ENCODE results near the gene SSRP1.
"Not testable (repeated sequence)": the region's sequence is repeated elsewhere in the genome, so short reads cannot be mapped to it uniquely, and the experiment has no call there.

Gene SSRP1

DNA sequence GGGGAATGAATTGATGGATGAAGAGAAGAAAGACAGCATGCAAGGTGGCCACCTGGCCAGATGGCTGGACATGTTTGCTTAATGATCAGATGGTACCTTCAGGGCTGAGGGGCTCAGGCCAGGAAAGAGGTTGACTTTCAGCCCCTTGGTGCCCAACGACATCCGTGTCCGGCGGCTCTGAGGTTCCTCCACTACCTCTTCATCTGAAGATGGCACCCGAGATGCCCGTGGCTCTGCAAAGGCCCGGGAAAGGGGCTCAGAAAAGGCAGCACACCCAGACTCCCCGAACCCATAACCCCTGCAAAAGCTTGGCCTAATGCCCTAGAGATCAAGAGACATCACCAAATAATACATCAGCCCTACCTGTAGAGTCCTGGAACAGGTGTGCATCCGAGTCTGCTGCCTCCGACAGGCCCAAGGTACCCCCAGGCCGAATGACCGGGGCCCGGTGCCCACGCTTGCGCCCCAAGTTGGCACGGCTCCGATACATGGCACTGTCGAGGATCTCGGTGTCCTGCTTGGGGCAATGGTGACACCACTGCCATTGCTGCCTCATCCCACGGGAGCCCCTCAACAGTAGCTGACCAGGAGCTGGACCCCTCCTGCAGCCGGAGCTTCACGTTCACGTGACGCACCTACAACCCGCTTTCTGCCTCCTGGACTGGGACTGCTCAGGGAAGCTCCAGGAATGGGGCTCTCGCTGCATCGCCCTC, 33.8 kb downstream of the SSRP1 start:
- DNase-seq (ENCODE audit: low spot score), result no peak

DNA sequence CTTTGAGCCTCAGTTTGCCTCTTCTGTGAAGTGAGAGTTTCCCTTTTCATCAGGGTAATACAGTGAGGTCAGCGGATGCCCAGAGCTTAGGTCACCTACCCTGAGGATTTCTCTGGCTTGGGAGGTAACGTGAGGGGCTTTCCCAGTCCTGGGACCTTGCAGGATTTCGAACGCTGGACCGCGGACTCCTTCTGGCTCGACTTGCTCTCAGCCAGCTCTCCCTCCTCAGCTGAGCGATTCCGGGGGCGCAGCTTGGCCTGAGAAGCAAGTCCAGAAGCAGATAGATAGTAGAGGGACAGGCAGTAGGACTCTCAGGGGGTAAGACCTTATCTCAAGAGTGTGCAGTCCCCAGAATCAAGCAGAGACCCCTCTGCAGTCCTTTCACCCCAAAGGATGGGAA, 34.9 kb downstream of the SSRP1 start:
- DNase-seq (ENCODE audit: low spot score), result no peak

DNA sequence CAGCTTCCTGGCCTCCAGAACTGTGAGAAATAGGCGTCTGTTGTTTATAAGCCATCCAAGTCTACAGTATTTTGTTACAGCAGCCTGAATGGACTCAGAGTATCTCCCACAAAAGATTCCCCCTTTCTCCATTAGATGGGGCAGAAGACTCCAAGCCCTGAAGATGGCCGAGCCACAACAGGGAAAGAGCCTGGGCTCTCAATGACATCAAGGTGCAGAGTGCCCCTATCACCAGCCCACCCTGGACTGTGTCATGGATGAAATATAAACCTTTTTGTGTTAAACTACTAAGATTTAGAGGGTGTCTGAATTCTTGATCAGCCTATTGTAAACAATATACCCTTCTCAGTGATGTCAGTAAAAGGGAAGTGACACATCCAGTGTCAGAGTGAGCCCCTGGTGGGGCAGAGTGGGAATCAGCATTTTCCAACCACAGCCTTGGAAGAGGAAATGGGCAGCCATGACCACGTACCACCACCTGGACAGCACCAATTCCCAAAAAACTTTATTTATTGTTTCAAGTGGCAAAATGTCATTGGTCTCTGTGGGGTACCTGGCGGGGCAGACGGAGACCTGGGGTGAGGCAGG, 36.4 kb downstream of the SSRP1 start:
- DNase-seq (ENCODE audit: low spot score), result no peak

DNA sequence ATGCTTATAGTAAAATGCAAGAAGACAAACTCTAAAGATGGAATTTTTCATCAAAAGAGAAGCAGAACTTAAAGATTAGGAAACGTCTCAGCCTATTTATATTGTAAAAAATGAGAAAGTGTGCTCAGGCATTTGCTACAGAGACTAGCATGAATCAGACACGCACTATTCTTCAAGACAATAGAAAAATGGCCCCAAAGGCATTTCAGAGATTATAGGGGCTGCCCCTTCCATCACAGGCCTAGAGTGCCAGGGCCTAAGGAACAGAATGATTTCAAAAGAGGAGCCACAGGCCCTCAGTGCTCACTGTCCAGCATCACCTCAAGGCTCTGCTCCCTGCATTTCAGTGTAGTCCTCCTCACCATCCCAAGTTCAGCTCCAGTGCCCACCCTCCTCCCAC, 38.5 kb downstream of the SSRP1 start:
- no peak for DNase-seq (ENCODE audit: low spot score)

DNA sequence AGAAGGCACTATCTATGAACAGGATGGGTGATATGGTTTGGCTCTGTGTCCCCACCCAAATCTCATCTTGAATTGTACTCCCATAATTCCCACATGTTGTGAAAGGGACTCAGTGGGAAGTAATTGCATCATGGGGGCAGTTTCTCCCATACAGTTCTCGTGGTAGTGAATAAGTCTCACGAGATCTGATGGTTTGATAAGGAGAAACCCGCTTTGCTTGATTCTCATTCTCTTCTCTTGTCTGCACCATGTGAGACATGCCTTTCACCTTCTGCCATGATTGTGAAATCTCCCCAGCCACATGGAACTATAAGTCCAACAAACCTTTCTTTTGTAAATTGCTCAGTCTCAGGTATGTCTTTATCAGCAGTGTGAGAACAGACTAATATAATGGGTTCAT, 39.5 kb downstream of the SSRP1 start:
- not testable (repeated sequence) for DNase-seq (ENCODE audit: low spot score)

DNA sequence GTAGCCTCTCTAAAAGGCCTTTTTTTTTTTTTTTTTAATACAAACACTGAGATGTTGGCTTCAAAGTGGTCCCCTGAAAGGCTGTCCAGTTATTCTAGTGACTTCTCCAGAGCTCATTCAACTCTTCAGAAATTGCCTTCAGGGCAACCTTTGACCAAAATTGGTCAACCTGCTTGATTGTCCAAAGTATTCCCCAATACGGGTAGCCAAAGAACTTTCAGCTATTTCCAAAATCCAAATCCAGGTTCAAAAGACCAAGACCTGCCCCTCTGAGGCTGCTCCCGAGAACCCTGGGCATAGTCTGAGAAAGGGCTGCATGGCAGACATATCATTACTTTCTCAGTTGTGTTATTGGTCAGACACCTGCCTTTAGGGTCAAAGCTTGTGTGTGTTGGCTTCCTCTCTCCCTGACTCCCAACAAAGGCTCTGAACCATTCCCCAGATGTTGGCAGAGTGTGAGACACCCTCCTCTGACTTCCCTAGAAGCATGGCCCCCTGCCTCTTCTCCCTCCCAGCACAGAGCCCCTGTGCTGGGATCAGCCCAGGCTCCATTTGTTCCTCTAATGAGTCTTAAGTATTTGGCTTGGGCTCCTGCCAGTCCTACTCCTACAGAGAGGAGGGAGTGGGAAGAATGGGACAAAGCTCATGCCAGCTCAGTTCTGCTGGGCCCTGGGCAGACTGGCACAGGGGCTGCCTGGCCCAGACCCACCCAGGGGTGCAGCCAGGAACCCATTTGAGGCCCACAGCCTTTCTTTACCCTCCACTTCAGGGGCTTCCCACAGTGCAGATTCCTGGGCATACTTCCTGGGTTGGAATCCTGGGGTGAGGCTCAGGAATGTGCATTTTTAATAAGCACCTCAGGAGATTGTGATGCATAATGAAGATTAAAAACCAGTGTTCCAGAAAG, 41.2 kb downstream of the SSRP1 start:
- DNase-seq (ENCODE audit: low spot score), result no peak

DNA sequence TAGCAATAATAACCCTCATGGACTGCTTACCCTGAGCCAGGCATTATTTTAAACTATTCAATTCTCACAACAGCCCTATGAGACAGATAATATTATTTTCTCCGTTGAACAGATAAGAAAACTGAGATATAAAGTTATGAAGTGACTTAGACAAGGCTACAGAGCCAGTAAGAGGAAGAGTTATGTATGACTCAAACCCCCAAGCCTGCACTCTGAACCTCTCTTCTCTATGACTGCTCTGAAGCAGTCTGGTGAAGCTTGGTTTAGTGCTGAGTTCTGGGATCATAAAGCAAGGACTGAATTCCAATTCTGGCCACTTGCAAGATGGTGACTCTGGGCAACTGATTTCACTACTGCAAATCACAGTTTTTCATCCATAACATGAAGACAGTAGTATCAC, 45.4 kb downstream of the SSRP1 start:
- no peak for DNase-seq (ENCODE audit: low spot score)

DNA sequence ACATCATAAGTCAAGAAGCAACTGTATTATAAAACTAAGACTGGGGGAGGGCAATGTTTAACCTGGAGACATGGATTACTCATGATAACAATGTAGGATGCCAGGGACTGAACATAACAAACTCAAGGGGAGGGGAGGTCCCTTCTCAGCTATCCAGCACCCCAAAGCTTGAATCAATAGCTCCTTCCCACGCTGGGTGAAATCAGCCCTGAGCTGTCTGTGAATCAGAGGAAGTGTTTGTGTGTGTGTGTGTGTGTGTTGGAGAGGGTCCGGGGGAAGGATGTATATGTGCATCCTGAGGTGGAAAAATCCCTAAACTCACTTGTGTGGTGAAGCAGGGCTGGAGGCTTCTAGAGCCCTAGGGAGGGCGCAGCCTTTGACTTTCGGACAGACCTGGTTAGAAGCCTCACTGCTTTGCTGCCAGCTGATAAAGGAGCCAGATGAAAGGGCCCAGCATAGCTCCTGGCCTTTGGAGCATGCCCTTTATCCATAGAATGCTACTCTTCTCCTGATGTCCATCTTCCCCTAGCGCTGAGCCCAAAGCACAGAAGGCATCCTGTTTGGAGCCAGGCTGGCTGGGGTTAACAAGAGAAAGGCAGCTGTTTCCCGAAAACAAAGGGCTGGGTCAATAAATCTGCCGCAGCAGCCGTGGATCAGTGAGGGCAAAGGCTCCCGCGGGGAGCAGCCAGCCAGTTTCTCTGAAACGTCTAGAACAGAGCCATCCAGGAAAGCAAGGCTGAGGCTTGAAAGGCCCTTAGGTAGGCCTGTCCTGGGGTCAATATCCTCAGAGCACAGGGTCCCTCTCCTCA, 46.7 kb downstream of the SSRP1 start:
- DNase-seq (ENCODE audit: low spot score), result peak; percentile 38

DNA sequence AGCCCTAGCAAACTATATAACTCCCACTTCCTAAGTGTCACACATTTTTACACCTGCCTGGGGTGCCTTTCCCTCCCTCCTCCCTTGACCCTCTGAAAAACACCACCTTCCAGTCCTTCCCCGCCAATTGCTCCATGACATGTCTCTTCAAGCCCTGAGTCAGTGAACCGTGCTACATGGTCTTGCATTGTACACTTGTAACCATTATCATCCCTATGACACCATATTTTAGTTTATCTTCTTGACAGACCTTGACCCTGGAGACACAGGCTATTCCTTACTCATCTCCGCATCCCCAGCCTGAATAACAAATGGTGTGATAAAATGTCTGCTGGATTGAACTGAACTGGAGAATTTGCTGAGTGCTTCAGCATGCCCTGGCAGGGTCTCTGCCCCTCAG, 47.8 kb downstream of the SSRP1 start:
- DNase-seq (ENCODE audit: low spot score), result no peak

DNA sequence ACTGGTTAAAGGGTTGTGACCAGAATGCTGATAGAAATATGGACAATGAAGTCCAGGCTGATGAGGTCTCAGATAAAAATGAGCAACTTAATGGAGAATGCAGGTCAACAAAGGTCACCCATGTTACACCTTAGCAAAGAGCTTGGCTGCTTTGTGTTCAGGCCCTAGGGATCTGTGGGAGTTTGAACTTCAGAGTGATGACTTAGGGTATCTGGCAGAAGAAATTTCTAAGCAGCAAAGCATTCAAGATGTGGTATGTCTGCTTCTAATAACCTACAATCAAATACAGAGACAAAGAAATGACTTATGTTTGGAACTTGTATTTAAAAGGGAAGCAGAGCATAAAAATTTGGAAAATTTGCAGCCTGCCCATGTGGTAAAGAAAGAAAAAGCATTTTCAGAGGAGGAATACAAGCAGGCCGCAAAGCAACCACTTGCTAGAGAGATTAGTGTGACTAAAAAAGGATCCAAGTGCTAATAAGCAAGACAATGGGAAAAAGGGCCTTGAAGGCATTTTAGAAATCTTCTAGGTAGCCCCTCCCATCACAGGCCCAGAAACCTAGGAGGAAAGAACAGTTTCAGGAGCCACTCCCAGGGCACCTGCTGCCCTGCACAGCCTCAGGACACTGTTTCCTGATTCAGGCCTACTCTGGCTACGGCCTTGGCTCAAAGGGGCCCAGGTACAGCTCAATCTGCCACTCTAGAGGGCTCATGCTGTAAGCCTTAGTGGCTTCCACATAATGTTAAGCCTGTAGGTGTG, 52.3 kb downstream of the SSRP1 start:
- DNase-seq (ENCODE audit: low spot score), result no peak

DNA sequence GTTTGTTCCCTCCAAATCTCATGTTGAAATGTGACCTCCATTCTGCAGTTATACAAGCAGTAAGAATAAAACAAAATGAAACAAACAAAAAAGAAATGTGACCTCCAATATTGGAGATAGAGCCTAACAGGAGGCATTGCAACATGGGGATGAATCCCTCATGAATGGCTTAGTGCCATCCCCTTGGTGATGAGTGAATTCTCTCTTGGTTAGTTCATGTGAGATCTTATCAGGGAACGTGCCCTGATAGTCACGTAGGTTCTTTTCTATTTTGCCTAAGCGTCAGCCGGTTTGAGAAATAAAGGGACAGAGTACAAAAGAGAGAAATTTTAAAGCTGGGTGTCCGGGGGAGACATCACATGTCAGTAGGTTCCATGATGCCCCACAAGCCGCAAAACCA, 54.1 kb downstream of the SSRP1 start:
- not testable (repeated sequence) for DNase-seq (ENCODE audit: low spot score)

DNA sequence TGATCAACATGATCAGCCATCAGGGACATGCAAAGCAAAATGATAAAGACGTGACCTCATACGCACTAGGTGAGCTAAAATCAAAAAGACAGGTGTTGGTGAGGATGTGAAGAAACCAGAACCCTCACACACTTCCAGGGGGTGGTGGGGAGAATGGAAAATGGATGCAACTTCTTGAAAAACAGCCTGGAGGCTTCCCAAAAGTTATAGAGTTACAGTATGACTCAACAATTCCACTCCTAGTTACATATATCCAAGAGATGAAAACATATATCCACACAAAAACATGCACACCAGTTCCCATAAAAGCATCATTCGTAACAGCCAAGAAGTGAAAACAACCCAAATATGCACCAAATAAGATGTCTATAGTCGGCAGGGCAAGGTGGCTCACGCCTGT, 56.6 kb downstream of the SSRP1 start:
- no peak for DNase-seq (ENCODE audit: low spot score)

DNA sequence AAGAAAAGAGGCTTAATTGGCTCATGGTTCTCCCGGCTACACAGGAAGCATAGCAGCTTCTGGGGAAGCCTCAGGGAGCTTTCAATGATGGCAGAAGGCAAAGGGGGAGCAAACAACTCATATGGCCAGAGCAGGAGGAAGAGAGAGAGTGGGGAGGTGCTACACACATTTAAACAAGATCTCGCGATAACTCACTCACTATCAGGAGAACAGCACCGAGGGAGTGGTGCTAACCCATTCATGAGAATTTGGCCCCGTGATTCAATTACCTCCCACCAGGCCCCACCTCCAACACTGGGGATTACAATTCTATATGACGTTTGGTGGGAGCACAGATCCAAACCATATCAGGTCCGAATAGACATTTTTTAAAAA, 57.0 kb downstream of the SSRP1 start:
- peak; percentile 62 for DNase-seq (ENCODE audit: low spot score)

DNA sequence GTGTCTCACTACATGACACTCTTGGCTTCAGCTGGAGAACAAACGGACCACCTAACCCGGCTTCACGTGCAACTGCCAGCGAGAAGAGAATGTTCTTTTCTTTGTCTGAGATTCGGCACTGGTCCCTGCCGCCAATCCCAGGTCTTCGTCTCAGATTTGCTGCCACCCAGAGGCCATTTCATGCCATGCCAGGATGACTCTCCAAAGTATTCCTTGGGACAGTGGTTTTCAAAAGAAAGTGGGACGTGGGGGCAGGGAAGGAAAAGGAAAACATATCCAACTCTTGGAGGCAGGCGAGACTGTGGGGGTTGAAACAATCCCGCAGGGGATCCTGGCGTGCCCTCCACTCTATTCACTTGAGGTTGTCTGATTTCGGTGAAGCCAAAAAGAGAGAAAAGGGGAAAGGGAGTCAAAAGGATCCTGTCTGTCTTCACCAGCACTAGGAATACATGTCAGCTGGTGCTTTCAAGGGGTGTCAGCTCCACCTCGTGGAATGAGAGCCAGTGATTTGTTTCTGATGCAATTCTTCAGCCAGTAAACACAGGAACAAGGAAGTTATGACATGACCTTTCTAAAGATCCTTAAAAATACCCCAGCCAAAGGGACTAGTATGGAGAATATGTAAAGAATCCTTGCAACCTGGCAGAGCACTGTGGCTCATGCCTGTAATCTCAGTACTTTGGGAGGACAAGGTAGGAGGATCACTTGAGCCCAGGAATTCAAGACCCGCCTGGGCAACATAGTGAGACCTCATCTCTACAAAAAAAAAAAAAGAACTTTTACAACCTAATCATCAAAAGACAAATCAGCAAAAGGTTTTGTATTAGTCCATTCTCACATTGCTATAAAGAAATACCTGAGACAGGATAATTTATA, 57.6 kb downstream of the SSRP1 start:
- DNase-seq (ENCODE audit: low spot score), result peak; percentile 83

DNA sequence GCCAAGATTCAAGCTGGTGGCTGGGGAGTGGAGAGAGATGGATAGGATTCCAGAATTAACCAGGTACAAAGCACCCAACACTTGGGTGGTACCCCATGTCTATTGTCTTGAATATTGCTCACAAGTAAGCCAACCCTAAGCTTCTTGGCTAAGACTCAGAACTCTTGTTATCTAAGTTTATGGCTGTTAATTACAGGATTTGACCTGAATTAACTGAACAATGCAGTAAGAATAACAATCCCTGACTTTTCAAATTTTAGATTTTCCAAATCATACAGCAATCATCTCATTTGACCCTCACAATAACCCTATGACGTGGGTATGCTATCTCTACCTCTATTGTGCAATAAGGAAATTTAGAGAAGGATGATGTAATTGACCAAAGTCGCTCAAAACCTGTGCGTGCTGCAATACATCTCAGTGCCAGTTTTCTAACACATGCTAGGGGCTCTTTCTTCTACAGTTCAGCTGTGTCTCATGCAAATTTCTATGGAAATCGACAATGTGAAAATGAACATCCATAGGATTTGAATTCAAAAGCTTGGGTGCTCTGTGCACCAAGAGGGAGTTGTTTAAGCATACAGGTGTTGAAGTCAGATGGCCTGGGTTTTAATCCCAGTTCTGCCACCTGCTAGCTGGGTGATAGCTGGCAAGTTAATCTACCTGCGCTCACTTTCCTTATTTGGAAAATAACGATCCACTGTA, 58.6 kb downstream of the SSRP1 start:
- DNase-seq (ENCODE audit: low spot score), result no peak

DNA sequence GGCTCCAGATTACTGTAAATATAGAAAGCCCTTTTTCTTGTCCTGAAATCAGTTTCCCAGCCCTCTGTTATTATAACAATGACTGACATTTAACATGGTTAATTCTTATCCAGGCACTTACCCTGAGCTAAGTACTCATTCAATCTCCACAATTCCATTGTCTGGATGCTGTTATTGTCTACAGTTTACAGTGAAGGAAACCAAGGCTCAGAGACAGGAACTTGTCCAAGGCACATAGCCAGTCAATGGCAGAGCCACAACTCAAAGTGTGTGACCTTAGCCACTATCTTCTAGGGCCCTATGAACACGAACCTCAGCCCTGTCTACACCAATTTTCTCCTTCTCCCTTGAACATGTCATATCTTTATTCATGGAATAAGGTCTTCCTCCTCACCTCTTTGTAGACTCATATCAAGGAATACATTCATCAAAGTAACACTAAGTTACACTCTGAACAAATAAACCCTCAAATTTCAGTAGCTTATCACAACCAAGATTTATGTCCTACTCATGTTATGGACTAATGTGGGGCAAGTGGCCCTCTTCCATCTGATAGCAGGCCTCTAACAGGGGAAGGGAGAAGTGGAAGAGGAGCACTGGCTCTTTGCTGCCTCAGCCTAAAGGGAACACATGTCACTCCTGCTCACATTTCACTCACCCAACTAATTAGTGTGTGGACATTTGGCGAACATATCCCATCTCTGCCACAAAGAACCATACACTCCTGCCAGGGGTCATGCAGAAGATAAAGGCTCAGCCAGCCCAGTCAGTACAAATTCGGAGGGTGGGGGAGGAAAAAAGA, 59.3 kb downstream of the SSRP1 start:
- DNase-seq (ENCODE audit: low spot score), result peak; percentile 60
